HG03280 (cell line): ENCODE data around the gene GTF2F2.

ENCODE experiments used
- ATAC-seq: cut with Tn5 transposase; IDR thresholded peaks from one replicate; pipeline ENCODE4 v1.9.1; 2021; ENCODE audit warnings: mild to moderate bottlenecking, moderate library complexity; ENCODE audit not compliant: unreplicated experiment

Gene GTF2F2, protein sequence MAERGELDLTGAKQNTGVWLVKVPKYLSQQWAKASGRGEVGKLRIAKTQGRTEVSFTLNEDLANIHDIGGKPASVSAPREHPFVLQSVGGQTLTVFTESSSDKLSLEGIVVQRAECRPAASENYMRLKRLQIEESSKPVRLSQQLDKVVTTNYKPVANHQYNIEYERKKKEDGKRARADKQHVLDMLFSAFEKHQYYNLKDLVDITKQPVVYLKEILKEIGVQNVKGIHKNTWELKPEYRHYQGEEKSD

DNA sequence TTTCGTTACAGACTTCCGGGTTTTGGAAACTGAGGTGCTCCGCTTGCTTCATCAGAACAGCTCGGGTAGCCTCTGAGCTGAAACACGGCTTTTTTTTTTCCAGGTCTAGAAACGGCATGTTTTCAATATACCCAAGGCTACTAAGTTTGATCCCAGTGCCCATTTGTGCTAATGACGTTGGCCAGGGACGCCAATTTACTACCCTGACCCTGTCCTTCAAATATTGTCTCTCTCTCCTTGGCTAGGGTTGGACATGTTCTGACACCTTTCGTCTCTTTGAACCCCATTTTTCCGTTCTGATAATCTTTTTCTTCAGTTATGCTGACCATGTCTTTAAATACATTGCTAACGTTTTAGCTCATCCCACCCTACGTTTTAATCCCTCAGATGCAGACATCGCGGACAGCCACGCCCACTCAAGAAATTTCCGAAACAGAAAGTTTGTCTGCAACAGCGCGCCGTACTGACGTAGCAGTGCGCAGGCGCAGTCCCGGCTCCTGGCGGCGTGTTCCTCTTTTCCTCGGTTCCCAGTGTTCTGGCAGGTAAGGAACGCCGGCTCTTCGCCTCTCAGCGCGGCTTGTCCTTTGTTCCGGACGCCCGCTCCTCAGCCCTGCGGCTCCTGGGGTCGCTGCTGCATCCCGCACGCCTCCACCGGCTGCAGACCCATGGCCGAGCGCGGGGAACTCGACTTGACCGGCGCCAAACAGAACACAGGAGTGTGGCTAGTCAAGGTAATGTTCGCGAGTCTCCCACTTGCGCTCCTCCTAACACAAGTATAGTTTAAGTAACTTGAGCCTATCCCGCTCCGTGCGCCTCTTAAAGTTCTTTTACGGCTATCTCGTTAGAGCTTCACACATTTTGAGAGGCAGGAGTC, at the start of gene GTF2F2:
Gene GTF2F2 (plus strand): TSS at position 520 of the 874 bp plus-strand sequence. CDS start 146 bp downstream, at position 666.
- ATAC-seq = peak; percentile 75

DNA sequence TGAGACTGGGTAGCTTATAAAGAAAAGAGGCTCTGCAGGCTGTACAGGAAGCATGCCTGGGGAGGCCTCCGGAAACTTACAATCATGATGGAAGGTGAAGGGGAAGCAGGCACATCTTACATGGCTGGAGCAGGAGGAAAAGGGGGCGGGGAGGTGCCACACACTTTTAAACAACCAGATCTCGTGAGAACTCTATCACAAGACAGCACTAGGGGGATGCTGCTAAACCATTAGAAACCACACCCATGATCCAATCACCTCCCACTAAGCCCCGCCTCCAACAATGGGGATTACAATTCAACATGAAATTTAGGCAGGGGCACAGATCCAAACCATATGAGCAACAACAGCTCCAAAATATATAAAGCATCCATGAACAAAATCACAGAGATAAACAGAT, 46.5 kb upstream of the GTF2F2 start:
- ATAC-seq = no peak

DNA sequence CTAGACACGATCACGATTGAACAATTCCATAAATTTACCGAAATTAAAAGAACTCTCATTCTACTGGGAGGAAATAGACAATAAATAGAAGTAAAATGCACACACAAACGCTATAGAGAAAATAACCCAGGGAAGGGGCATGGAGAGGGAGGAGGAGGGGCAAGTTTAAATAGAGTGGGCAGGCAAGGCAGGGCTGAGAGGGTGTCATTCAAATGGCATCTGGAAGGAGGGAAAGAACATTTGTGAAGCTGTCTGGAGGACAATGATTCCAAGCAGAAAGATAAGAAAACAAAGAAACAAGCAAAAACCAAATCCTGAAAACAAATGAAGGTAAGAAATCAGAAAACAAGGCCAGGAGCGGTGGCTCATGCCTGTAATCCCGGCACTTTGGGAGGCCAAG, 45.6 kb upstream of the GTF2F2 start:
- no peak for ATAC-seq

DNA sequence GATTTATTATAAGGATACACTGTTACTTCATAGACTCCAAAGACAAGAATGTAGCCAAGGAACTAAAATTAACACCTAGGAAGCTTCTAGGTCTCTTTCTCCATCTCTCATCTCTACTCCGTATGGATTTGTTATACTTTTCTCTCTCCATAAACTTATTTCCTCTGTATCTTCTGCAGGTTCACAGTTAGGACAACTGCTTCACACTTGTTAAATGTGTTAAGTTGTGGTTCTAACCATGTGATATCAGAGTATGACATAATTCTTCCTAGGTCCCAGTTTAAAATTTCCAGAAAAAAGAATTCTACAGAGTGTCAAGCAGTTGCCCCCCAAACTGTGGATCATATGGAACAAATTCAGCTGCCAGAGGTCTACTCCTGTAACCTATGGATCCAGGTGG, 42.3 kb upstream of the GTF2F2 start:
- ATAC-seq = no peak

DNA sequence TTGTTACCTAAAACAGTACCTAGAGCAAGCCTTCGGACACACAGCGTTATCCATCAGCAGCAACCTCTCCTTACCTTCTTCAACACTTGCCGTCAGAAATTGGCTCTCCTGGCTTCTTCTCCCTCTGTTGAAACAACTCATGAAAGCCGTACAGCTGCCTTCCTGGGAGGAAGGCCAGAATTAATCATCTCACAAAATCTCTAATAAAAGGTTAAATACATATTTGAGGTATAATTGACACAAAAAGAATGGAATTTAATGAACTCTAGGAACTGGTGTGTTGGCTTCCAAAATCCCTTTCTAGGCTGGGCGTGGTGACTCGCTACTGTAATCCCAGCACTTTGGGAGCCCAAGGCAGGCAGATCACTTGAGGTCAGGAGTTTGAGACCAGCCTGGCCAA, 37.3 kb upstream of the GTF2F2 start:
- ATAC-seq = no peak

DNA sequence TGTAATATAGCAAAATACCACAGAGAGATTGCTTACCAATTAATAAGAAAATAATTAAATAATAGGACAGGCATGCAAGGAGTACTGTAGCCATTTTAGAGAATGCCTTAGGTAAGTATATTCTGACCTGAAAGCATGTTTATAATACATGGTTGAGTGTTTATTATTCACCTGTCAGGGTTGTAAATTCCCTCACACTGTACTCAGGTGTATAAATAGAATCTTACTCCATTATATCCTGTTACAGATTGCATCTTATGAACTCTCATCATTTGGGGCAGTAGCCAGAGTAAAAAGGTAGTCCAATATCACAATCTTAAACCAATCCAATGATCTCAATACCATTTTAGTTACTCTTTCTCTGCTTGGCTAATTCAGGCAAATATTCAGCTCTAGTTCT, 35.8 kb upstream of the GTF2F2 start:
- no peak for ATAC-seq

DNA sequence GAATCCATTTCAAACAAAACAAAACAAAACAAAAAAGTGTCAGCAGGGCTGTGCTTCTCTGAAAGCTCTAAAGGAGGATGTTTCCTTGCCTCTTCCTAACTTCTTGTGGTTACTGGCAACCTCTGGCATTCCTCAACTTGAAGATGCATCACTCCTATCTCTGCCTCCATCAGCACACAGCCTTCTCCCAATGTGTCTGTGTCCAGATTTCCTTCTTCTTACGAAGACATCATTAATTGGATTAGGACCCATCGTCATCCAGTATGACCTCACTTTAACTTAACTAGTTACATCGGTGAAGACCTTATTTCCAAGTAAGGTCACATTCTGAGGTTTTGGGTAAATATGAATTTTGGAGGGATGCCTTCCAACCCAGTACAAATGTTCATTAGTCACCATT, 33.8 kb upstream of the GTF2F2 start:
- no peak for ATAC-seq

DNA sequence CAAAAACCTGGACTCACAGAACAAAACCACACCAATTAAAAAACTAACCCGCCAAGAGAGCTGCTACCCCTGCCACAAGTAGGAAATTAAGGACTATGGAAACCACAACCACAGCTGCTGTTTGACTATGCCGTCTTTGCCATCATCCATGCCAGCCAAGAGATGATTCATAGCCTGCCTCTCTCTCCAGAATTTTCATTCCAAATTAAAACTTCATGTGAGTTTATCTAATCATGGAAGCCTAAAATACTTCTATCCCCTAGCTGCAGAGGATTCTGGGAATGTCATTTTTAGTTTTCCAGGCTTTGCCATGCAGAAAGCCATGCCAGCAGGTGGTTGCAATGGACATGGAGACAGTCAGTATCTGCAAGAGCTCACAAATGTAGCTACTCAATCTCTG, 27.6 kb upstream of the GTF2F2 start:
- ATAC-seq = no peak

DNA sequence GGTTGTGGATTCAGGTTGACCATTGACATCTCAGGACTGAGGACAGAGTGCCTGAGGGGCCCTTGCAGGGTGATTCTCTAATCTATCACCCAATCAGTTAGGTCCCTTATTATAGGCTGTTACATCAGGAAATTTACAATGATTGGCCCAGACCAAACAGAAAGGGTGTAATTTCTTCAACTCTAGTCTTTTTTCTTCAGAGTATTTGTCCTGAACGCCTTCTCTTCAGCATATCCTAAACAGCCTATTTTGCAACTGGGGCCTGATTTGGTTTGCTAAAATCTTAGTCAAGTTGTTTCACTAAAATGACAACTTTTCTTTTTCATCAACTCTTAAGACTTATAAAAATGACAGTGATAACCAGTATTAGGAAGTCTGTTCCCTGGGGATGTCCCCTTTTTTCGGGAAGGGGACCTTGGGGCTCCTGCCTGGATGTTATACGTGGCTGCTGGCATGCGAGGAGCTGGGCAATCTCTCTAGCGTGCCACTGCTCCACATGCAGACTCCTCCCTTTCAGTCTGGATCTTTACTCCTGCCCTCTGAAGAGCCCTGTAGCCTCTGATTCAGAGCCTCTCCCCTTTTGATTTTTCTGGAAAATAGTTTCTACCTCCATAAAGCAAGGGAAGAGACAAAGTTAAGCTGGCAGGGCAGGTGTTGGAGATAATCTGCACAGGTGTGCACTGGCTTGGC, 19.6 kb upstream of the GTF2F2 start:
- ATAC-seq = no peak

DNA sequence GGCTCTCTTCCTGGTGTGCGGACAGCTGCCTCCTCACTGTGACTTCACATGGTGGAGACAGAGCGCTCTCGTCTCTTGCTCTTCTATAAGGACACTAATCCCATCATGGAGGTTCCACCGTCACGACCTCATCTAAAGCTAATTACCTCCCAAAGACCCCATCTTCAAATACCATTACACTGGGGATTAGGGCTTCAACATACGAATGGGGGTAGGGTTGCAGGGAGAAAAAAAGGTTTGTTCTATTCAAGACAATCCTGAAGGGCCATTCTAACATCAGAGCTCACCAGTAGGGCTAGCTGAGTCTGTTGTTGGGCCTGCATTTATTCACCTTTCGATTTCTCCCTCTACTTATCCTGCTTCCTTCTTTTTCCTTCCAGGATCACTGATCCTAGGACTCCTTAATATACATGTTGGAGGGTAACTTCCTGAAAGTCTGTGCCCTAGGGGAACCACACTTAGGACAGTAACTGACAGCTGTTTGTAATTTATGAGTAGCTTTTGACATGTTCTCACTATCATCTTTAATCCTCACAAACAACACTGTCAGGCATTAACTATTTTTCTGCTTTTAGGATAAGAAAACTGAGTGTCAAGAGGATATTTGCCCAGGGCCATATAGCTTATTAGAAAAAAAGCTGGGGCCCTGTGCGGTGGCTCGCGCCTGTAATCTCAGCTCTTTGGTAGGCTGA, 18.8 kb upstream of the GTF2F2 start:
- no peak for ATAC-seq

DNA sequence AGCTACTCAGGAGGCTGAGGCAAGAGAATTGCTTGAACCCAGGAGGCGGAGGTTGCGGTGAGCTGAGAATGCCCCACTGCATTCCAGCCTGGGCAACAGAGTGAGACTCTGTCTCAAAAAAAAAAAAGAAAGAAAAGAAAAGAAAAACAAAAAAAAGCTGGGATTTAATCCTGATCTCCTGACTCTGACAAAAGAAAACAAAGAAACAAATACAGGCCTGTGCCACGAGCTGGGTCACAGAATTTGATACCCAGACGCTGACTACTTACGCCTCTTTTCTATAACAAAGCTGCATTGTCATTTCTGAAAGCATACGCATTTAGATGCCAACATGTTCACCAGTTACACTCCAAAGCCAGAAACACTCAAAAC, 18.2 kb upstream of the GTF2F2 start:
- no peak for ATAC-seq

DNA sequence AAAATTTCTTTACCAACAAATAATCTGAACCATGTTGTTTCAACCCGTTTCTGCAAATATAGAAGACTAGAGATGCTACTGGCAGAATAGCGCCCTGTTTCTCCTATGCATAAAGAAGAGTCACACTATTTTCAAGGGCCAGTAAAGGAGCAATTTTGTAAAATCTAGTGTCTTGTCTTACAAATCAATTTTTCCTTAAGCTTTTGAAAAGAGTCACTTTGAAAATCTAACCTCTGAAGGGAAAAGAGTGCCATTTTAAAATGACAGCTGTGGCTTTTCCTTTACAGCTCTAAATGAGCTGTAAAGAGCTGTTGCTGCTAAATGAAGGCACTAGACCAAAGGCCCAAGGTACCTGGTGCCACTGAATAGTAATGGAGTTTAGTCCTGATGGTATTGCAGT, 16.9 kb upstream of the GTF2F2 start:
- no peak for ATAC-seq

DNA sequence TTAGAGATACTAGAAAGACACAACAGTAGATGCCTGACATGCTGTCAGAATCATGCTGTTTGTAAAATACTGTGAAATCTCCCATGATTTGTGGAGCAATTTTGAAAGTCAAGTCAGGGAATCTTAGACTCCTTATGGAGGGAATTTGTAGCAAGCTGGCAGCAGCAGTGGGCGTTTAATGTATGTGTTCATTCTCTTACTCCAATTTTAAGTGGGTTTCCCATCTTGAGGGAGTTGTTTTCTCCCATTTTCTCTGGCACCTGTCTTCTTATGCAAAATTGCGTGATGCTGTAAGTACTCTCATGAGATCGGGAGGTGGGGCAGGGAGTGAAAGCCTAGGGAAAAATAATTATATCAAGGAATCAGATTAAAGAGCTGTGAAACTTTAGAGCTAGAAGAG, 16.0 kb upstream of the GTF2F2 start:
- no peak for ATAC-seq

DNA sequence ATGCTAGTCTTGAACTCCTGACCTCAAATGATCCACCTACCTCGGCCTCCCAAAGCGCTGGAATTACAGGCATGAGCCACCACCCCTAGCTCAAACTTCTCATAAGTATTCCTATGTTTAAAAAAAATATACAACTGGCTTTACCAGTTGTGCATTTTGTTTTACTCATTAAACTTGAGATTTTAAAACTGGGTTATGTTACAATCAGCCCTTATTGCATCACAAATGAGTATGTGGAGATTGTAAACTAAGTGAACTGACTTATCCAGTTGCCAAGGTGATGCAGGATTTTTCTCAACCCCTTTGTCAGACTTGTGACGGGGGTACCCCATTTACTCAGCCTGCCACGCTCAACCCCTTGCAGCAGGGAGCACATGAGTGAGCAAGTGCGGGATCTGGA, 14.4 kb upstream of the GTF2F2 start:
- ATAC-seq = no peak

DNA sequence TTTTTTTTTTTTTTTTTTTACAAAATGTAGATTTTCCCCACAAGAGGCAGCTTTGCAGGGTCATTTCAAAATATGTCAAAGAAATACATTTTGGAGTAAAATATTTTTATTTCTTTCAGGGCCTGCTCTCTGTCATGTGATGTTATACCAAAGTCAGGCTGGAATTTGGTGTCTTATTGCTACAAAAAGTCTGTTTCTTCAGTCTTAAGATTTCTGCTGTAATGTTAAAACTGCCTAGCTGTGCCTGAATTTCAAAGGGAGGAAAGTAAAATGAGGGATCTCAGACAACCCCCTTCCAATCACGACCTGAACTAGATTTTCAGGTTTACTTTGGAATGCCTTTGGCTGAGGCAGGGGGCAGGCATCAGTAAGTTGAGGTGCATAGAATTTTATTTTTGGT, 12.8 kb upstream of the GTF2F2 start:
- ATAC-seq = no peak

DNA sequence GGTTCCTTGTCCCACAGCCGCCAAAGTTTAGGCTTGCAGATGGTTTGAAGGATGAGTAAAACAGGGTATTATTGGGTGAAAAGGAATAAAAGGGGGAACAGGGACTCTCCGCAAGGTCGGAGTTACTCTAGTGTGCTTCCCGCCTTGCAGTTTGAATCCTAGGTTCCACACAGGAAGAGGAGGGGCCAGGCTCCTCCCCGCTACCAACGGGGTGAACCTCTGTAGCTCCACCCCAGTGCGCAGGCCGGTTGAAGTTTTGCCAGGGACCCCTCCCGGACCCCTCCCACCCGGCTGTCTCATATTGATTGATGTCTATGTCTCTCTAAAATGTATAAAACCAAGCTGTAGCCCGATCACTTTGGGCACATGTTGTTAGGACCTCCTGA, 11.6 kb upstream of the GTF2F2 start:
- peak; percentile 39 for ATAC-seq

DNA sequence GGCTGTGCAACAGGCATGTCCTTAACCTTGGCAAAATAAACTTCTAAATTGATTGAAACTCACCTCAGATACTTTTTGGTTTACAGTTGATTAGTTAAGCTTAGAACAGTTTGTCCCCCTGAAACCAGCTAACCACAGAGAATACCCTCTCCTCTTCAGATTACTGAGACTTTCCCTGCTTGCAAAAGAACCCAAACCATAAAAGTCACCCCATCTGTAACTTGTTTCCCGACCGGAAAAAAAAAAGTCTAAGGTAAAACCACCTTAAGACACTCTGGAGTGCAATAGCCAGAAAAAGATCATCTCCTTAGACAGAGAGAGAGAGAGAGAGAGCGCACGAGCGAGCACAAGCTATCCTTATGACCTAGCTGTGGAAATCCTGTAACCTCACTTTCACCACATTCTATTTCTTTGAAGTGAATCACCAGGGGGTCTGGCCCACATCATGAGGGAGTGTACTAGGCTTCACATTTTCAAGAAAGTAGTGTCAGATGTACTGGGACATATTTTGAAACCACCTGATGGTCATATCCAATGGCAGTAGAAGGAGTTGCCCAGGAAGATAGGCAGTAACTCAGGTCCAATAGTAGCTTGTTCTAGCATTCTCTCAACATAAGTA, 11.1 kb upstream of the GTF2F2 start:
- peak; percentile 57 for ATAC-seq

DNA sequence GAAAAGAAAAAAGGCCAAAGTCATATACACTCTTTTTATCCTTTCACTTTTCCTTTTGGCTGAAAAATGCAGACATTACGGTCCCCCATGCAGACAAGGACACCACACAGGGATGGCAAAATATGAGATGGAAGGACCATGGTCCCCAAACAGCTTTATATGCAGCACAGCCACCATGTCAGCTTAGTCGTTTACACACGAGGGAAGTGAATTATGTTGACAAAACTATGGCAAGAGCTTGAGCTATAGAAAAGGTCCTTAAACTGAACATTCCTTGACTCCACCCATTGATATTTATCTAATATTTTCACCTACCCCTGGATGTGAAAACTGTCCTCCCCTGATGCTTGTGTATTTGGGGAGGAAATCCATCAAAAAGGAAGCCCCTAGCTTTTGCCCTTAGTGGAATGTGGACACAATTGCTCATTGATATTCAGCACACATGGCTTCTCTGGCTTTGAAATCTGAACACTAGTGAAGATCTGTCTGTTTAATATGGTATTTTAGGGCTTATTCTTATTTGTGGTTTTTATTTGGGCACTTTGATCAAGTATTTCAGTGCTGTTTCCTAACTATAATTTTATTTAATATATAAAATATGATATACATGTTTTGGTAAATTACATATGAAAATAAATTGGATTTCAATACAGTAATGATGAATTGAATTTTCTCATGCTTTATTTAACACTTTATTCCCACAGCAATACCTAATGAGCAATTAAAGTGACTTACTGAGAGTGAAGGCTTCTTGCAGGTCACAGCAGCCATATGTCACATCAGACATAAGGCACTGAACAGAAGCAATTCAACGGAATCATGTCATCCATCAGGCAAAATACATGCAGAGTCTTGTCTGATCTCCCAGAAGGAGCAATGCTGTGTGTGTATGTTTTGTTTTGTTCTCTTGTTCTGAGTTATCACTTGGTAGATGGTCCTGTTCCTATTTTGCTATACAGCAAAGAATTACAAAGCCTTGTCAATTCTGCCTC, 6.8 kb upstream of the GTF2F2 start:
- ATAC-seq = no peak

DNA sequence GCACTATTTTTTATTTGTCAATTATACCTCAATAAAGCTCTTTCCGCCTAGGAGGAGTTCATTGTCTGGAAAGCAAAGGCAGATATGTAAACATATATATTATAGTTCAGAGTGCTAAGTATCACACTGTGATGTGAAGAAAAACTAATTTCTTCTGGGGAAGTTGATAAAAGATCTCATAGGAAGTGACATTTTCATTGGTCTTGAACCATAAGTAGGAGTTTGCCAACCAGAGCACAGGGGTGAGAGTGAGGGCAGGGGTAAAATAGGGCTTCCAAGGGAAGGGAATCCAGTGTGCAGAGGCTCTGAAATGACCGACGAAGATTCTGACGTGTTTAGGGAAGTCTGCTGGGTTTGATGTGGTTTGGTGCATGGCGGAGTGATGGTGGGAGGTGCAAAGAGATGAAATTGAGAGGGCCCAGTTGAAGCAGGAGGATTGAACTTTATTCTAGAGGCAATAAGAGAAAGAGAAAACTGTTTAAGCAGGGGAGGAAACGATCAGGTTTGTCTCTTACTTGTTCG, 780 bp upstream of the GTF2F2 start:
- peak; percentile 33 for ATAC-seq
